ENCODE measurements around the gene PALLD.

The PALLD gene

DNA sequence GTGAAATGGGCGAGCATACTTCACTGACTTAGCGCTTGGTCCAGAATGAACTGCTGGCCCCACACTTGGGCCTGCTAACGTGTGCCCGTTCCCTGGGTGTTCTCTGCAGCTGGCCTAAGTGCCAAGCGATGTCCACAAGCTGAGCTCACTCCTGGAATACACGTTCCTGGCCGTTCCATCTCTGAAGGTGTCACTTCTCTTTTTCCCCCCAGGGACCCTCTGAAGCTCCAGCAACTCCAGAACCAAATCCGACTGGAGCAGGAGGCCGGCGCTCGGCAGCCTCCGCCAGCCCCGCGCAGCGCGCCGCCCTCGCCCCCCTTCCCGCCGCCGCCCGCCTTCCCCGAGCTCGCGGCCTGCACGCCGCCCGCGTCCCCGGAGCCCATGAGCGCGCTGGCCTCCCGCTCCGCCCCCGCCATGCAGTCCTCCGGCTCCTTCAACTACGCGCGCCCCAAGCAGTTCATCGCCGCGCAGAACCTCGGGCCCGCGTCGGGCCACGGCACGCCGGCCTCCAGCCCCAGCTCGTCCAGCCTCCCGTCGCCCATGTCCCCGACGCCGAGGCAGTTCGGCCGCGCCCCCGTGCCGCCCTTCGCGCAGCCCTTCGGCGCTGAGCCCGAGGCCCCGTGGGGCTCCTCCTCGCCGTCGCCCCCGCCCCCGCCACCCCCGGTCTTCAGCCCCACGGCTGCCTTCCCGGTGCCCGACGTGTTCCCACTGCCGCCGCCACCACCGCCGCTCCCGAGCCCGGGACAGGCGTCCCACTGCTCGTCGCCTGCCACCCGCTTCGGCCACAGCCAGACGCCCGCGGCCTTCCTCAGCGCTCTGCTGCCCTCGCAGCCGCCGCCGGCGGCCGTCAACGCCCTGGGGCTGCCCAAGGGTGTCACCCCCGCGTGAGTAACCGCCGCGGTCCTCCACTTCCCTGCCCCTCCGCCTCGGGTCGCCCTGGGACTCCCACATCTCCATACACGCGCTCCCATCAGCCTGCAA is 380.9 kb downstream of the PALLD start:
- DNase-seq (ENCODE audit: low spot score): peak; percentile 80

DNA sequence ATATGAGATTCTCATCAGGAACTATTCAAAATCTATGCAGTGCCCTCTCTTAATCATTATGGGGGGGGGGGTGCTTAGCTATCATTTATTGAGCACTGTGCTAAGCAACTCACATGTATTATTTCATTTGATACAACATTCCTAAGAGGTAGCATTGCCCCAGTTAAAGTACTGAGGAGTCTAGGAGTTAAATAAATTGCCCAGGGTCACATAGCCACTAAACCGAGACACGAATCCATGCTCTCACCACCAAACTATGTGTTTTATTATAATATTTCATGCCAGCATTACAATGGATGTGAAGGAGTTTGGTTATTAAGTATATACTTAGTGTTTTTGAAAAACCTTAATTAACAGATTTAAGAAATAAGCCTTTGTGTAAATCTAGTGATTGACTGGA is 381.8 kb downstream of the PALLD start:
- no peak for DNase-seq (ENCODE audit: low spot score)

DNA sequence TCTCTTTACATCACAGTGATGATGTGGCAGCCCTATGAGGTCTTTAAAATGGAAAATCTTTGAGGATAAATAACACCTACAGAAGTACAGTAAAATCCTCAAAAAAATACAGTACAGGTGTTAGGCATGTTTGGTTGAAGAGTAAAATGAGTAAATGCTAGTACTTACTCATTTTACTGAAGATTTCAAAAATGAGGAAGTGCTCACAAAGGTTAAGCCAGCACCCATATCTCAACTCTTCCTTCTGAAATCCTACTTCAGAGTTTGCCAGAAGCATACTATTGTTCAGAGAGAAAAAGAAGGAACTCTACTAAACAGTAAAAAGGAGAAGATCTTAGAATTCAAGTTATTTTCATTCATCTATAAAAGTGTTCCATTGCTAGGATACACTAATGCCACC is 382.3 kb downstream of the PALLD start:
- DNase-seq (ENCODE audit: low spot score): no peak

DNA sequence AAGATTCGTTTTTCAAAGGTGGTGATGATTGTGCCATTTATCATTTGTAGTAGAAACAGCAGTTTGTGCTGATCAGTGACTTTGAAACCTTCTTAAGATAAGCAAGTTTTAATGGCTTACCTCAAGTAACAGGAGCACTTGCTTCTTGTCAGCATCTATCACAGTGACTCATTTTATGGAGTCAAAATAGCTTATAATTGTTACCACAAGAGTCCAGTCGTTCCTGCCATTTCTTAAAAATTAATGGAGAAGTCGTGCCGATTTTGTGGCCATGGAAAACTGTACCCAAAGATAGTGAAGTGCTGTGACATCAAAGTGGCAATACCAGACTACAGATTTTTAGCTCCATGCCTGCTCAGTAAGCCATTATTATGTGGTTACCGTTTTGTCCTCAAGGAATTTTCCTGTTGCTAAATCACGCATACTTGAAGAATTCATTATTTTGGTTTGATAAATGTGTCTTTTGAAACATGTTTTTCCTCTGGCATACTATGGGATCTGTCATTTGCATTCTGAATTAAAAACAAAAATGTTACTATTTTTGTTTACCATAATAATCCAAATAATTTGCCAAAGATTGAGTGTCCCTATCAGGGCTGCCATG is 383.3 kb downstream of the PALLD start:
- no peak for DNase-seq (ENCODE audit: low spot score)

DNA sequence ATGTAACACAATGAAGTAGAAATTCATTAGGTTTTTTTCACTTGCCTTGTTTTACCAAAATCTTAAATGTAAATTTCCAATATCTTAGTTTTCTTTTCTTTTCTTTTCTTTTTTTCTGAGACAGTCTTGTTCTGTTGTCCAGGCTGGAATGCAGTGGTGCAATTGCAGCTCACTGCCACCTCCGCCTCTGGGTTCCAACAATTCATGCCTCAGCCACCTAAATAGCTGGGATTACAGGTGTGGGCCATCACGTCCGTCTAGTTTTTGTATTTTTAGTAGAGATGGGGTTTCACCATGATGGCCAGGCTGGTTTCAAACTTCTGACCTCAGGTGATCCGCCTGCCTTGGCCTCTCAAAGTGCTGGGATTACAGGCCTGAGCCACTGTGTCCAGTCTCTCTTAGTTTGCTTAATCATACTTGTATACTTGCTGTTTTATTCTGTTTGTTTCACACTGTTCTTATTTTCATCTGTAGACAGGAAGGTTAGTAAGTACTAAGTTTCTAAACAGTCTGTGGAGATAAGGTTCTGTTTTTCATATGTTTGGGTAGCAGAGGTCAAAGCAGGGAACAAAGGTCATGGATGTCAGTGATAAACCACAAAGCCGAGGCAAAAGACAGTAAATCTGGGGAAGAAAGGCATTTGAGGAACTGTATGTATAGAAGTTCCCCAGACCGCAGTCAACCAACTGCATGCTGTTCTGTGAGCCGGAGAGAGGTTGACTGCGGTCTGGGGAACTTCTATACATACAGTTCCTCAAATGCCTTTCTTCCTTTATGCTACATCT is 384.2 kb downstream of the PALLD start:
- no peak for DNase-seq (ENCODE audit: low spot score)

DNA sequence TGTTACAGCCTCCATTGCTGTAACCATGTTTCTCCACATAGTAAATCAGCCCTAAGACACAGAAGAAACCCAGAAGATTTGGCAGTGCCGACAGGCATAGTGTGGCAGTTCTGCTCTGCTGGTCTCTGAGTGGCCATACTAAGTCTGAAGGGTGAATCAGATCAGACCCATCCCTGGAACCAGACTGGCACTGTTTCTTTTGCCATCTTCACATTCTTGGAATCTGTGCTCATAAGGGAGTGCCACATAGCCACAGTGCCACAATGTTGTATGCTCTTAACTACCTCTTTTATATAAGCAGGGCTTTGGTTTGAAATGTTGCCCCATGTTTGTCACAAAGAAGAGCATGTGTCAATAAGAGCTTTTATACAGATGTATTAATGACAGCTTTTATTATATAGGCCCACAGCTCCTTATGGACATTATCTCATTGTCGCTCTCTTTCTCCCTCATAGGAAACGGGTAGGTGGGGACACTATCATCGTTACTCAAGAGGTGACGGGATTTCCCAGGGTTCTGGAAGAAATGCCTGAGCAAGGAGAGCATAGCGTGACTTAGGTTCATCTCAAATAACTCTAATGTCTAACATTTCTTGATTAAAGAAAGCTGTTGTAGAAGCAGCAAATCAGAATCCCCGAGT is 385.0 kb downstream of the PALLD start:
- no peak for DNase-seq (ENCODE audit: low spot score)

DNA sequence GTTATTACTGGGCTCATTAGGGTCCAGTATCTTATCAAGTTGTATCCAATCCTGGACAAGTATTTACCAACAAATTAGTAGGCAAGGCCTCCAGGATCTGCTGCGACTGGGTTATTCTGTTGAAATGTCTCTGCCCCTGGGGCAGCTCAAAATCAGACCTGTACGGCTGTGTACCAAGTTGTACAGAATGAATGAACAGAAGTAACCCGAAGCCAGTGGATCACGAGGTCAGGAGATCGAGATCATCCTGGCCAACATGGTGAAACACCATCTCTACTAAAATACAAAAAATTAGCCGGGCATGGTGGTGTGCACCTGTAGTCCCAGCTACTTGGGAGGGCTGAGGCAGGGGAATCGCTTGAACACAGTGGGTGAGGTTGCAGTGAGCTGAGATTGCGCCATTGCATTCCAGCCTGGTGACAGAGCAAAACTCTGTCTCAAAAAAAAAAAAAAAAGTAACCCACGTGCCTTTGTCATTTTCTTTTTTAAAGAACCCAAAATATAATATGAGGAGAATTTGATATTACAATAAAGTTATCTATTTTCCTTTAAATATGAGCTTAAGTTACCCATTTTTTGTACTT is 385.9 kb downstream of the PALLD start:
- no peak for DNase-seq (ENCODE audit: low spot score)

DNA sequence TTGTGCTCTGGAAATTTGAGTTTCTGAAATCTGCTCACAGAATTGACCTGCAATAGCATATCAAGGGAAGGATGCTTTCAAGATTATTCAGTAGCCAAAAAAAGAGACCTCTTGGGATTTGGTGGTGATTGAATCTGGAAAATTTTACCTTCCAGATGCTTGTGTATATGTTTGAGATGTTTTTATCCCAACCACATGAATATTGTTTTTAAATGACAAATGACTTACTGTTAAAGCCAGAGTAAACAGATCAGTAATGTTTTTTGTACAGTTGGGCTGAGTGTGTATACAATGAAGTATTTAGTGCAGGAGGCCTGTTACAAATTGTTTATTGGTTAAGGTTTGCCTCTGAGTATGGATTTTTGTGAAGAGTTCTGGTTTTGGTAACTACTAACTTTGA is 386.7 kb downstream of the PALLD start:
- no peak for DNase-seq (ENCODE audit: low spot score)

DNA sequence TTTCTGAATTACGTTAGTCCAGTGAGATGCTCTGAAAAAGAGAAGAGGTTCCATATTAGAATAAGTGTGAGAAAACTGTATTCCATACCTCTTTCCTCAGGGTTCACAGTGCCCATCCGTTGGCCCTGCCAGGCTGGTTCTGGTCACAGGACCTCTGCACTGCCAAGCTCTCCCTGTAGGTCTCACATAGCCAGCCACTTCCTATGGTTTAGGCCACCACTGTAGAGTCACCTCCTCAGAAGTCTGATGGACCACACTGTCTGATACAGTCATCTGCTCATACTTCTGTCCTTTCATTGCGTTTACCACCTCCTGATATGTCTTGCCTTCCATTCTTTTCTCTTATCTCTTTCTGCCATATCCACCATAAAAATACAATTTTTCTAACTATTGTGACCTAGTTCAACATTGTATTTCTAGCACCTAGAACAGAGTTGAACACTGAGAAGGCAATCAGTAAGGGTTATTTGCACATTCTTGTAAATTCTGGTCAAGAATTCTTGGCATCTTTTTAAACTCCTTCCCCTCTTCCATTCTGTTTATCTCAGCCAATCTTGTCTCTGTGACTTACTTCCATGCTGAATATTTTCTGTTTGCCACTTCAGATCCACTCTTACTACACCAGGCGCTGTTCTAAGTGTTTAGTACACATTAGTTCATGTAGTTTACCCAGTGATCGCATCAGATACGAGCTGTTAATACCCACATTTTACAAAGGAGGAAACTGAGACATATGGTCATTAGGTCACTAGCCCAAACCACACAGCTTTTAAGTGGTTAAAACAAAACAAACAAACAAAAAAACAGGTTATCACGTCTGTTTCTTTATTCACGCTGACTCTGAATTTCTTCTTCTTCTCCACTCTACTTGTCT is 387.6 kb downstream of the PALLD start:
- DNase-seq (ENCODE audit: low spot score): no peak

DNA sequence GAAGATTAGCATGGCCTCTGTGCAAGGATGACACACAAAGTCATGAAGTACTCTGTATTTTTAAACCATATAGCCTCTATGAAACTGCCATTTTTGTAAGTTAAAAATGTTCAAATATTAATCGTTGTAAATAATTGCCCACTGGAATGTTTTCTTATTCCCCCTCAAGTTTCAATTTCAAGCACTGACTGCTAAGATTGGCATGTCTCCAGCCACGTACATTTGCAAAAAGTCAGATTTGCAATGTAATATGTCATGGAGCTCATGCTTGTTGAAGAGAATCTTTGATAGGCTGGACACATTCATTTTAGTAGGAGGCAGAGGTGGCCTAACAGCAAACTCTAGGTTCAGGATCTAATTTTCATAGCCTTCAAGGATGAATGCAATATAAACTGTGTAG is 388.5 kb downstream of the PALLD start:
- DNase-seq (ENCODE audit: low spot score): no peak

DNA sequence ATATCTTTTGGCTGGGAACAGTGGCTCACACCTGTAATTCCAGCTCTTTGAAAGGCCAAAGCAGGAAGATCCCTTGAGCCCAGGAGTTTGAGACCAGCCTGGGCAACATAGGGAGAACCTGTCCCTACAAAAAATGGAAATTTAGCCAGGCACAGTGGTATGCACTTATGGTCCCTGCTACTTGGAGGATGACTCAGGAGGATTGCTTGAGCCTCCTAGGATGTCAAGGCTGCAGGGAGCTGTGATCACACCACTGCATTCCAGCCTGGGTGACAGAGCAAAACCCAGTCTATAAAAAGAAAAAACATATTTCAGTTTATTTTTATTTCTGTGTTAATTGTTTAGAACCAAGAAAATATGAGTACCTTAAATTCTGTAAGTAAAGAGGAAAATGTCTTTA is 389.5 kb downstream of the PALLD start:
- DNase-seq (ENCODE audit: low spot score): no peak

DNA sequence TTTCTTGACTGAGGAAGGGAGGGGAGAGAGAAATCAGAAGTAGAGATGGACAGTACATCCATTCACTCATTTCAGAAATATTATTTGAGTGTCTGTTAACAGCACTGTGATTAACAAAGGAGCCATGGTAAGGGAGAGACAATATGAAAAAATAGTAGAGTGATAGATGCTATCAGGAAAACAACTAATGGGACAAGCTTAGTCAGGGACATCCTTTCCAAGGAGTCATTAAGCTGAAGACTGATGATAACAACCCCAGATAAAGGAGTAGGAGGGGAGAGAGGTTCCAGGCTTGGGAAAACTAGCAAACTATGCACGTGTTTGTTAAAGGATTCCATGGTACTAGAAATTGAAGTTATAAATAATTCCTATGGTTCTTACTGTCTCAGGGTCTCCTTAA is 391.0 kb downstream of the PALLD start:
- DNase-seq (ENCODE audit: low spot score): no peak

DNA sequence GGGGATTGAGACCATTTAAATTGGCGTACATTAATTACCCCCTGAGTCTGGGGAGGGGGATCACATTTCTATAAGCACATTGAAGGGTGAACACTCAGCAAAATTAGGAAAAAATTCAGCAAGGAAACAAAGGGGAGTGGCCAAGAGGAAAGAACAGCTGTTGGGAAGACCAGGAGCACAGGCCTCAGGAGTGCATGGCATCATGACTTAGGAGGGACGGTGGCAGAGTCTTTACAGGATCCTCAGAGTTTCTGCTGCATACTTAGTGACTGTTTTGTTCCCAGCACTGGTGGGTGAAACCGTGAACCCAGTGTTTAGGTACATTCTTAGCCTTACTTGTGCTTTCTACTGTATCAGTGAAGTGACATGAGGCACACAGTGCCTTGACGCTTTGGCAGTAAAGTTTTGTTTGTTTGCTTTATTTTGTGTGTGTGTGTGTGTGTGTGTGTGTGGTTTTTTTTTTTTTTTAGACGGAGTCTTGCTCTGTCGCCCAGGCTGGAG is 391.9 kb downstream of the PALLD start:
- DNase-seq (ENCODE audit: low spot score): no peak

DNA sequence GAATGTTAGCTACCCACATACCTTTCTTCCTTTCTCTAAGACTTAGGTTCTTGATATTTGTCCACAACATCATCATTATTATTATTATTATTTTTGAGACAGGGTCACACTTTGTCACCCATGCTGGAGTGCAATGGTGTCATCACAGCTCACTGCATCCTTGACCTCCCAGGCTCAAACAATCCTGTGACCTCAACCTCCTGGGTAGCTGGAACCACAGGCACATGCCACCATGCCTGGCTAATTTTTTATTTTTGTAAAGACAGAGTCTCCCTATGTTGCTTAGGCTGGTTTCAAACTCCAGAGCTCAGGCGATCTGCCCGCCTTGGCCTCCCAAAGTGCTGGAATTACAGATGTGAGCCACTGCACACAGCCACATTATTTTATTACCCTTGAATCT is 394.2 kb downstream of the PALLD start:
- DNase-seq (ENCODE audit: low spot score): no peak

DNA sequence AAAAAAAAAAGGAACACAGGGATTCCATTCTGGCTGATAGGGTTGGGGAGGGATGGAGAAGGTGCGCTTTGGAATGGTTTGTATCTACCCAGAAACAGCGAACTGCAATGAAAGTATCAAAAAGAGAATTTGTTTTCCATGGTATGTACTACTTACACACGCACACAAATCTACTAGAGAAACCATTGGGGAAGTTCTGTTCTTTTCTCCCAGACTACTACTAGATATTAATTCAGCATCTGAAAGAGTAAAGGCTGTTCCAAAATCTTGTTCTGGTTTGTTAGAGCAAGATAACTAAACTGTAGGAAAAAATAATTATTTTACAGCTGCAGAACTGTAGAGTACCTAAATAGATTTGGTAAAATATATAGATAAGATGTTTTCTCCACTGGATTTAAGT is 394.8 kb downstream of the PALLD start:
- DNase-seq (ENCODE audit: low spot score): no peak

DNA sequence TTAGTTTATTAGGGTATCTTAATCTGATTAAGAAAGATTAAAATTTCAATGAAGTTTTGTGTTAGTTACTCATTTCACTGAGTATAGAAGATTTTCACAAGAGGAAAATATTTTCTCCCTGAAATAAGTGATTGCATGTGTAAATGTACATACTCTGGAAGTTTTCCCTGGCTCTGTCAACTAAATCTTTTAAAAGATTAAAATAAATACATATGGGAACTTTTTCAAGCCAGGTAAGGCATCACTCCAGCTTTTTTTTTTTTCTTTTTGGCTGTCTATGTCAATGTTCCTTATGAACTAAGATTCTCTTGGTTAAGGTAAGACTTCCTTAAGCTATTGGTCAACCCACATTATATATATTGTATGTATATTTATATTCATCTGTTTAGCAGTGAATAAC is 395.6 kb downstream of the PALLD start:
- no peak for DNase-seq (ENCODE audit: low spot score)

DNA sequence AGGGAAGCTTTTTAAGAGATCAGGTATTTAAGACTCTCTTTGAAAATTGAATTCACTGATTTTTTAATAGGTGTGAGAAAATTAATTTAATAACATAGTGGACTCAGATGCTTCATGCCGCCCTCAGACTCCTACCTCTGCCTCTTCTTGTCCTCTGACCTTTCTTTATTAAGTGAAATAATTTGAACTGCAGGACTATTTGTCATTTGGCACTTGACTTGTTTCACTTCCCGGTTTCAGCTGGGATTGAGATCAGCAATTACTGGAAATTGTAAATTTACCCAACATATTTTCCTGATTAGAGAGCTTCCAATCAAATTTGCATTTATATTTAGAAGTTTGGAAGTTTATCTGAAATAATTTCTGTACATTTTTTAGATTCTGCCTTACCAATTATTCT is 396.4 kb downstream of the PALLD start:
- DNase-seq (ENCODE audit: low spot score): no peak

DNA sequence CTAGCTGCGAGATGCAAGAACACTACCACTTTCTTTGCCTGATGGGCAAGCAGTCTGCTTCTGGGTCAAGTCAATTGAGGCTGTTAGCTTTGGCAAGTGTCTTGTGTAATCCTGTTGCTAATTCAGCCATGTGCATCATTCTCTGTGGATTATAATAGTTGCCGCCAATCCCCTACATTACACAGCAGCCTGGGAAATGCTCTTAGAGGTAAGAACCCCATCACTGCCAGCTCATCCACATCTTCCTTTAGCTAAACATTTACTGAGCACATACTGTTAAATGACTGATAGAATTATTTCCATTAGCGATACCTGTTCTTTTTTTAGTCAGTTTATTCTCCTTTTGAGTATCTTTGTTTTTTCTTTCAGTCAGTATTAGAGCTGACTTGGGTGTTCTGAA is 397.0 kb downstream of the PALLD start:
- no peak for DNase-seq (ENCODE audit: low spot score)

DNA sequence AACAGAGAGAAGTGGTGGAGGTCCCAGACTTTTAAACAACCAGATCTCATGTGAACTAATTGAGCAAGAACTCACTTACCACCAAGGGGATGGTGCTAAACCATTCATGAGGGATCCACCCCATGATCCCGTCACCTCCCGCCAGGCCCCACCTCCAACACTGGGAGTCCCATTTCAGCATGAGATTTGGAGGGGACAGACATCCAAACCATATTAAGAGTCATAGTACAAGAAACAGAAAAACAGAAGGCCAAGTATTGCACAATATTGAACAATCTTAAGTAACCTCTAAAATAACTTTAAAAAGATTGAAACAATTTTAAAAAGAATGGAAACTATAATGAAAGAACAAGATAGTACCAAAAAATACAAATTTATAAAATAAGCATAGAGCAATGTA is 403.2 kb downstream of the PALLD start:
- no peak for DNase-seq (ENCODE audit: low spot score)

DNA sequence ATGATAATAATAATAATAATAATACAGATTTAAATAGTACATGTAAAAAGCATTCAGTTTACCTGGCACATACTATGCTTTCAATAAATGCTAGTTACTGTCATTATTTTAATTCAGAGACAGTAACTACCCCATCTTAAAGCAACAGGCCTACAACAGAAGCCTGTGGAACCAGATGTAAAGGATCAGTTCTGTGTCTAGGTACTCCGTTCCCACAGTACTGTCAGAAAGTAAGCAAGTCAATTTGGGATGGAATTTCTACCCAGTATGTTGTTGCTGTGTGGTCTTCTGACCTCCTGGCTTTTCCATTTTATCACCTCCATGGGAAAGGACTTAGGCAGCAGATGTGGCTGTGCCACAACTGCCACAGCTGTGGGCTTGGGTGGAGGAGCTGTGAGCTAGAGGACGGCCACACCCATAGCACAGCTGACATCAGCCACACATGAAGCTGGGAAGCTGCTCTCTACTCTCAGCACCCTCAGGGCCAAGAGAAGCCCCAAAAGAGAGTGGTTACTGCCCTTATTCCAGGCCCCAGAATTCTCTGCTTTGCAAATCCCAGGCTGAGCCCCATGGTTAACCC is 410.4 kb downstream of the PALLD start:
- no peak for DNase-seq (ENCODE audit: low spot score)
